Activated CD4-positive, alpha-beta T cell treated with anti-CD3 and anti-CD28 coated beads, Interleukin-2, amount 10 ng/mL, durations not matched to agents 7 days and 5 days (primary cell): Measurements from ENCODE around the gene PACSIN2. TPM values are rescaled to one million over a fixed set of nuclear protein-coding genes. Genes with fewer than 3 reads are reported as not detected.

Source experiments
- CTCF ChIA-PET: fragments of 350-600 bp; sonication (Branson Sonifier 250); formaldehyde crosslinking; loops from one replicate; lab custom pipeline; 2021; ENCODE audit warnings: antibody characterized with exemption; lab: Charles Lee
- POLR2A ChIA-PET: fragments of 350-600 bp; sonication (Branson Sonifier 250); formaldehyde crosslinking; loops from one replicate; lab custom pipeline; 2021; ENCODE audit warnings: antibody characterized with exemption; lab: Charles Lee
- DNase-seq: peaks from one replicate; pipeline ENCODE4 v3.0.0-alpha.2; 2020
- H3K27ac Mint-ChIP-seq: one replicate; pipeline ENCODE4 v1.8.0; 2021; ENCODE audit warnings: mild to moderate bottlenecking, moderate library complexity, mixed read lengths
- H3K27me3 Mint-ChIP-seq: one replicate; pipeline ENCODE4 v1.8.0; 2021; ENCODE audit warnings: mixed read lengths
- H3K36me3 Mint-ChIP-seq: one replicate; pipeline ENCODE4 v1.8.0; 2021; ENCODE audit warnings: low read depth, mixed read lengths
- H3K4me1 Mint-ChIP-seq: one replicate; pipeline ENCODE4 v1.8.0; 2021; ENCODE audit warnings: mixed read lengths
- H3K4me3 Mint-ChIP-seq: one replicate; pipeline ENCODE4 v1.8.0; 2021; ENCODE audit warnings: mild to moderate bottlenecking, moderate library complexity, mixed read lengths
- H3K9me3 Mint-ChIP-seq: one replicate; pipeline ENCODE4 v1.8.0; 2021; ENCODE audit warnings: mixed read lengths
- total RNA-seq, 2 experiments: library from RNA; stranded (reverse); gene quantifications; one replicate each; pipeline ENCODE4 v1.2.3, GENCODE V29; 2021

PACSIN2 gene
- total RNA-seq, 2 experiments from 2014 or later = 32.3 to 35.8 TPM

GRCh38 chr22:42994917-42995562, 19.9 kb downstream of the PACSIN2 start:
- POLR2A ChIA-PET = no interaction called here
- Mint-ChIP-seq H3K27me3 (no peaks in the 10 kb centered on the region), H3K9me3 (no peaks in the 10 kb centered on the region), H3K36me3 (peaks cover 26% of the 10 kb centered on the region), H3K4me3 (no peak overlapping the region), H3K27ac (no peak overlapping the region), H3K4me1 (peaks cover 35% of the 10 kb centered on the region)
- DNase-seq = no peak
- CTCF ChIA-PET = no interaction called here

DNA sequence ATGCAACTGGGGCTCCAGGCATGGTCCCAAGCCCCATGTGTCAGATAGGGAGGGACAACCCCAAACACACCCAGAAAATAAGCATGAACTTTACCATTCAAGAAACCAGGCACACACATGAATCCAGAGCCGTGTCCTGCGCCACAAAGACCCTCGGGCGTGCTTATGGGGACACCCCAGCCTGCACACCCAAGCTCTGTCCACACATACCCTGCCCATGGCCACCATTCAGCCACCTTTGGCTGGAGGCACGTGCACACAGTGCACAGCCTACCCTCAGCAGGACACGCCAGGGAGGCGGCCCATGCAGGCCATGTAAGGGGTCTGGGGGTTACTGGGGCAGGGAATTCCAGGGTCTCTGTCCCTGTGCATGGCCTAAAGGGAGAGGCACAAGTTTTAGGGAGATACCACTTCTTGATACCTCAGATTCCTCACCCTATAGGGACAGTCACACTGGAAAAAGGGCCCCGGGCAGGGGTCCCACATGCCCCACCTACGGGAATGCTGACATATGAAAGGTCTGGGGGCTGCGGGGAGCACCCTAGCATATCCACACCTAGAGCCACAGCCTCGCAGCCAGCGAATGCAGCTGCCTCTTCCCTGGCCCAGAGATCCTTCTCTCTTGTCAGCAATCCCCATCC, 20.6 kb downstream of the PACSIN2 start:
- Mint-ChIP-seq H3K9me3 (no peaks in the 10 kb centered on the region), H3K4me3 (no peak overlapping the region), H3K27me3 (no peaks in the 10 kb centered on the region), H3K36me3 (peaks cover 26% of the 10 kb centered on the region), H3K4me1 (peaks cover 28% of the 10 kb centered on the region), H3K27ac (no peak overlapping the region)
- DNase-seq = no peak
- ChIA-PET POLR2A (no interaction called here), CTCF (no interaction called here)

- Mint-ChIP-seq H3K4me1 (peaks cover 23% of the 10 kb centered on the region), H3K9me3 (no peaks in the 10 kb centered on the region), H3K27ac (no peak overlapping the region), H3K36me3 (peaks cover 24% of the 10 kb centered on the region), H3K27me3 (no peaks in the 10 kb centered on the region), H3K4me3 (no peak overlapping the region)
- CTCF ChIA-PET = no interaction called here
- POLR2A ChIA-PET = no interaction called here
- no peak for DNase-seq
Observed at GRCh38 chr22:42993651-42994275, 21.2 kb downstream of the PACSIN2 start.

DNA sequence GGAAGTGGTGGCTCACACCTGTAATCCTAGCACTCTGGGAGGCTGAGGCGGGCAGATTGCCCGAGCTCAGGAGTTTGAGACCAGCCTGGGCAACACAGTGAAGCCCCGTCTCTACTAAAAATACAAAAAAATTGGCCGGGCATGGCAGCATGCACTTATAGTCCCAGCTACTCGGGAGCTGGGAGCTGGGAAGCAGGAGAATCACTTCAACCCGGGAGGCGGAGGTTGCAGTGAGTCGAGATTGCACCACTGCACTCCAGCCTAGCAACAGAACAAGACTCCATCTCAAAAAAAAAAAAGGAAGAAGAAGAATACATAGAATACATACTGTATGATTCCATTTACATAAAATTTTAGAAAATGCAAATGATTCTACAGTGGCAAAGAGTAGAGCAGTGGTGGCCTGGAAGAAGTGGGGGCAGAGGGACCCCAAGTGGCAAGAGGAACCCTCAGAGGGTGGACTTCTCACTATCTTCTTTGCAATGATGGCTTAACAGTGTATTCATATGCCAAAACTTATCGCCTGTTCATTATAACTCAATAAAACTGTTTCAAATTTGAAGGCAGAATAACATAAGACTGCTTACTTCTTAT, 22.0 kb downstream of the PACSIN2 start:
- Mint-ChIP-seq H3K36me3 (peaks cover 17% of the 10 kb centered on the region), H3K9me3 (no peaks in the 10 kb centered on the region), H3K4me1 (peaks cover 15% of the 10 kb centered on the region), H3K4me3 (no peak overlapping the region), H3K27ac (no peak overlapping the region), H3K27me3 (no peaks in the 10 kb centered on the region)
- ChIA-PET CTCF (no interaction called here), POLR2A (no interaction called here)
- DNase-seq = no peak

DNA sequence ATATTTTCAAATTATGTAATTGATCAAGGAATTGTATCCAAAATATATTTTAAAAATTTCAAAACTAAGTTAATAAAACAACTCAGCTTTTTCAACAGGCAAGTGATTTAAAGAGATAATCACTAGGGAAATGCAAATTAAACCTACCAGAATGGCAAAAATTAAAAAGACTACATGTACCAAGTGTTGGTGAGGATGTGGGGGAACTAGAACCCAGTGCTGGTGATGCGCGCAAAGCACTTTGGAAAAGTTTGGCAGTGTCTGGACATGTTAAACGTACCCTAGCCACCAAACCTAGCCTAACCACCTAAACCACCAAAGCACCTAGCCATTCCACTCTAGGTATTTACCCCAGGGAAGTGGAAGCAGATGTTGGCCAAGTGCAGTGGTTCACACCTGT, 22.9 kb downstream of the PACSIN2 start:
- POLR2A ChIA-PET = no interaction called here
- Mint-ChIP-seq H3K9me3 (no peaks in the 10 kb centered on the region), H3K36me3 (peaks cover 17% of the 10 kb centered on the region), H3K27me3 (no peaks in the 10 kb centered on the region), H3K4me1 (peaks cover 9% of the 10 kb centered on the region), H3K27ac (no peak overlapping the region), H3K4me3 (no peak overlapping the region)
- CTCF ChIA-PET = interaction anchor here (0.6 to 0.8 kb wide), 2 partner anchors 14 to 21 kb away, joined by 3 read pairs; no protein-coding TSS in a partner anchor
- no peak for DNase-seq

GRCh38 chr22:42991010-42991651, 23.8 kb downstream of the PACSIN2 start:
- Mint-ChIP-seq H3K27ac (no peak overlapping the region), H3K36me3 (peaks cover 17% of the 10 kb centered on the region), H3K27me3 (no peaks in the 10 kb centered on the region), H3K4me1 (peaks cover 3% of the 10 kb centered on the region), H3K4me3 (no peak overlapping the region), H3K9me3 (no peaks in the 10 kb centered on the region)
- POLR2A ChIA-PET = no interaction called here
- no peak for DNase-seq
- CTCF ChIA-PET = no interaction called here

DNA sequence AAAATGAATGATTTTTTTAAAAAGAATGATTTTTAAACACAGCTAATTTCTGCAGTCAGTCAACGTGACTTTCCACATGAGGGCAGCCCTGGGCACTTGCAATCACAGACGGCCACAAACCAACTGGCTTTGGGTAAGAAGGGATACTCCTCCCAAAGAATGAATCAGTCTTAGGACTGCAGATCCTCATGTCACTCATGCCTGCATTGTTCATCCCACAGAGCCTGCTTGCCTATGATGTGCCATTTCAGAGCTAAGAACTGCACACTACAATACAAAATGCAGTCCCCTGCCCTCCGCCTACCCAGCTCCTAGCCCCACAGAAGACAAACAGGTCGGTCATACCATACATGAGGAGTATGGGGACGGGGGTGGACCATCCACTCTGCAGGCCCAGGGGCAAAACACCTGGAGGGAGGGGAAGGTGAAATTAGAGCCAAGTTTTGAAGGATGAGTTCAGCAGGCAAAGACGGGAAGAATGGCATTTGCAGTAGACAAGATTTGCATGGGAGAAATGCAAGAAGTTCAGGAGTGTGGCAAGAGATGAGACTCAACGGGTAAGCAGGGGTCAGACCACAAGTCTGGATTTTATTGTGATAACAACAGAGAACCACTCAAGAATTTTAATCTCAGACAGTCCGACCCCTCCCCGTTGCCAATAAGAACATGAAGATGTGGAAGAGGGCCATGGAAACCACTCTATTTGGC, 24.7 kb downstream of the PACSIN2 start:
- H3K9me3 Mint-ChIP-seq = no peaks in the 10 kb centered on the region

DNA sequence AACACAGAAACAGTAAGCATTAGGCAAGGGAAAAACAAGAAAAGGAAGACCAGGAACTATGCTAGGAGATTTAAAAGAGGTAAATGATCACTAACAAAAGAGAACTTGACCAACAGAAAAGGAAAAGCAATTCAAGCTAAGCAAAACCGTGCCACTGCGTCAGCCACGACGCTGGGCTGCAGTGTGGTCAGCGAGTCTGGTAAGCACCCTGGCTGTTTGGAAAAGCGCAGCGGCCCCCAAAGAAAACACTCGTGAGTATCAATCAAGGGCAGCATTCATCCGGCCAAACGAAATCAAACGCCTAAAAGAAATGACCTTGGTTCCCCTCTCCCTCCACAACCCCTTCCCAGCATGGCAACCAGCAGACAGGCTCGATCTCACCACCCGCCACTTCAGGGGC, 28.8 kb downstream of the PACSIN2 start:
- Mint-ChIP-seq H3K27ac (no peak overlapping the region), H3K27me3 (no peaks in the 10 kb centered on the region), H3K9me3 (no peaks in the 10 kb centered on the region), H3K4me1 (peaks cover 2% of the 10 kb centered on the region), H3K4me3 (no peak overlapping the region), H3K36me3 (no peaks in the 10 kb centered on the region)
- ChIA-PET CTCF (no interaction called here), POLR2A (no interaction called here)
- no peak for DNase-seq

More for the DNA sequence above, 24.7 kb downstream of the PACSIN2 start:
- H3K4me3 Mint-ChIP-seq = no peak overlapping the region
- H3K36me3 Mint-ChIP-seq = peaks cover 17% of the 10 kb centered on the region
- no peak overlapping the region for H3K27ac Mint-ChIP-seq
- H3K27me3 Mint-ChIP-seq = no peaks in the 10 kb centered on the region
- peaks cover 2% of the 10 kb centered on the region for H3K4me1 Mint-ChIP-seq
- POLR2A ChIA-PET = no interaction called here
- CTCF ChIA-PET = interaction anchor here (1.4 kb wide), 1 partner anchor 15 kb away, joined by 5 read pairs; no protein-coding TSS in a partner anchor
- DNase-seq = no peak

- no peak for DNase-seq
- Mint-ChIP-seq H3K4me1 (peaks cover 2% of the 10 kb centered on the region), H3K4me3 (no peak overlapping the region), H3K9me3 (no peaks in the 10 kb centered on the region), H3K27me3 (no peaks in the 10 kb centered on the region), H3K36me3 (no peaks in the 10 kb centered on the region), H3K27ac (no peak overlapping the region)
- ChIA-PET POLR2A (no interaction called here), CTCF (no interaction called here)
Observed at GRCh38 chr22:42985531-42985905, 29.4 kb downstream of the PACSIN2 start.

DNA sequence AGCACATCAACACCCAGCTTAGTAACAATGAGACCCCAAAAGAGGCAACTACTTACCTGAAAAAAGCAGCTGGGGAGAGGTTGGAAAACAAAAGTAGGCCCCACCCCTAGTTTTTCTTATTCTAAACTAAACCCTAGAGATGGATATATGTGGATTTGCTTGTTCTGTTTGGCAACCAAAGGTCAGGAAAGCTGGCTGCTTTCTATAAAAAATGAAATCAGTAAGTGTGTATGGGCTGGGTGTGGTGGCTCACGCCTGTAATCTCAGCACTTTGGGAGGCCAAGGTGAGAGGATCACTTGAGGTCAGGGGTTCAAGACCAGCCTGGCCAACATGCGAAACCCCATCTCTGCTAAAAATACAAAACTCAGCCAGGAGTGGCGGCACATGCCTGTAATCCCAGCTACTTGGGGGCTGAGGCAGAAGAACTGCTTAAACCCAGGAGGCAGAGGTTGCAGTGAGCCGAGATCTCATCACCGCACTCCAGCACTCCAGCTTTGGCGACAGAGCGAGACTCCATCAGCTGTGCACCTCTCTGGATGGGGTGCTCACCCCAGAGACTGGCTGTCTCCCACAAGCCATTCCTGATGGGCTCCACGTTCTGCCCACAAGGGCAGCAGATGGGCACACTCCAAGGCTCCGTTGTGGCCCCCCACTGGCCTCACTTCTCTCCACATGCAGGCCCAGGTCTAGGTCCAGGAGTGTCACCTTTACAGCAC, 30.0 kb downstream of the PACSIN2 start:
- no peaks in the 10 kb centered on the region for H3K27me3 Mint-ChIP-seq
- no peak for DNase-seq
- no peak overlapping the region for H3K27ac Mint-ChIP-seq
- POLR2A ChIA-PET = no interaction called here
- no peaks in the 10 kb centered on the region for H3K9me3 Mint-ChIP-seq
- peaks cover 2% of the 10 kb centered on the region for H3K4me1 Mint-ChIP-seq
- no peak overlapping the region for H3K4me3 Mint-ChIP-seq
- CTCF ChIA-PET = no interaction called here
- no peaks in the 10 kb centered on the region for H3K36me3 Mint-ChIP-seq

DNA sequence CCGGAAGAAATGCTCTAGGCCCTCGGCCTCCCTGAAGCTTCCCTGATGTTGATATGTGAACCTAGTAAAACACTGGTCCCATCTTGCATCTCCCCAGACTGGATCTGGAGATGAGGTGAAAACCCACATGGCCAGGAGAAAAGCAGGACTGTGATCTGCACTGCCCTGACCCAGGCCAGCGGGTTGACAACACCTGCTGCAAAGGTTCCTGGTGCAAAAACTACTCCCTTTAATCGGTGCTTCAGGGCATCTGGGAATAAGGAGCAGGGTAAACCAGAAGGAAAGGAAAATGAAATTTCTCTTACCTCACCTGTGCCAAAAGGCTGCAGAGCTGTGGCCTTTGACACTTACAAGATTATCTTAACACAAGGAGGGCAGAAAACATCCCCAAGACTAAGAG, 30.6 kb downstream of the PACSIN2 start:
- no peak for DNase-seq
- POLR2A ChIA-PET = no interaction called here
- Mint-ChIP-seq H3K27ac (no peak overlapping the region), H3K27me3 (no peaks in the 10 kb centered on the region), H3K9me3 (no peaks in the 10 kb centered on the region), H3K36me3 (no peaks in the 10 kb centered on the region), H3K4me1 (peaks cover 2% of the 10 kb centered on the region), H3K4me3 (no peak overlapping the region)
- CTCF ChIA-PET = no interaction called here

DNA sequence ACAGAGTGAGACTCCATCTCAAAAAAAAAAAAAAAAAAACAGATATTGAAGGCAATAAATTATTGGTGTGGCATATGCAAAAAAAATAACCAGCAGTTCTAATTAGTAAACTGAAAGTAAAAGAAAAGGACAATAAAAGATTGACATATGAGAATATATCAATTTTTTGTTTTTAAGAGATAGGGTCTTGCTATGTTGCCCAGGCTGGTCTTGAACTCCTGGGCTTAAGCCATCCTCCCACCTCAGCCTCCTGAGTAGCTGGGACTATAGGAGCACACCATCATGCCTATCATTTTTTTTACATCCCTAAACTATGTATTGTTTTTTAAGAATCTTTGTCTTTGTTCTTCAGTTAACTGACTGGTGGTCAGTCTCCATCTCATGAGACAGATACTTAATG, 31.5 kb downstream of the PACSIN2 start:
- no peak overlapping the region for H3K27ac Mint-ChIP-seq
- DNase-seq = no peak
- POLR2A ChIA-PET = no interaction called here
- no peak overlapping the region for H3K4me3 Mint-ChIP-seq
- H3K4me1 Mint-ChIP-seq = peaks cover 4% of the 10 kb centered on the region
- H3K36me3 Mint-ChIP-seq = no peaks in the 10 kb centered on the region
- CTCF ChIA-PET = no interaction called here
- no peaks in the 10 kb centered on the region for H3K27me3 Mint-ChIP-seq
- no peaks in the 10 kb centered on the region for H3K9me3 Mint-ChIP-seq
